GM18505 (cell line): Measurements from ENCODE around the gene AMBRA1.

Source experiments
- ATAC-seq: cut with Tn5 transposase; IDR thresholded peaks from one replicate; pipeline ENCODE4 v1.9.1; 2021; ENCODE audit not compliant: unreplicated experiment
- POLR2A ChIP-seq: IDR thresholded peaks from 4 replicates; pipeline ENCODE4 v1.6.1; 2011; ENCODE audit warnings: borderline replicate concordance; ENCODE audit not compliant: insufficient read depth, insufficient read length; ENCODE audit errors: extremely low read depth

The AMBRA1 gene

DNA sequence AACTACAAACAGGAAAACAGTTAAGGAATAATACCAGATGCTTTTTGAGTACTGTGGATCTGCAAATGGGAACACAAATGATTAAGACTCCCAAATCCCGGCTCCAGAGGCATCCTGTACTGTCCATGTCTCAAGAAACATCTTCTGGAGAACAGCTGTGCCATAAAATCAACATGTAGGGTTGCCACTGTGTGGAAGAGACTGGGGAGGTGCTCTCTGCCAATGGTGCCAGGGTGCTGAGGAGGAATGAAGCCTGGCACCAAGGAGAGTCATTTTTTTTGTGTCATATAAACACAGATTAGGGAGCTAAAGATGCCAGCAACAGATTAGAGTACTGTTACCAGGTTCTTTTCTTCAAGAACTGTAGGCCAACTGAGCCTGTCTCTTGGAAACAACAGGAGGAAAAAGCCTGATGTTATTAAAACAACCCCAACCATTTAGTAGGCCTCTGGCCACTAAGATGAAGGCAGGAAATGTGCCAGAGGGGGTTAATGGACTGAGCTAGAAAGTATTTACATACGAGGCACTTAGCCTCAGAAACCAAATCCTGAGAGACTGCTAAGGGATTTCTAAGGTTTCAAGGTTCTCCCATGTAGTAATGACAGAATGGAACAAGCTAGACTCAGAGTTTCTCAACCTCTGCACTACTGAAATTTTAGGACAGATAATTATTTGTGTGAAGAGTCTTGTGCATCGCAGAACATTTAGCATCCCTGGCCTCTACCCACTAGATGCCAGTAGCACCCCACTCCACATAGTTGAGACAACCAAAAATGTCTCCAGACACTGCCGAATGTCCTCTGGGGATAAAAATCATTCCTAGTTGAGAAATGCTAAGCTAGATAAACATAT lies 147.7 kb downstream of the AMBRA1 start:
- ATAC-seq: no peak
- TF ChIP-seq POLR2A: no peak

DNA sequence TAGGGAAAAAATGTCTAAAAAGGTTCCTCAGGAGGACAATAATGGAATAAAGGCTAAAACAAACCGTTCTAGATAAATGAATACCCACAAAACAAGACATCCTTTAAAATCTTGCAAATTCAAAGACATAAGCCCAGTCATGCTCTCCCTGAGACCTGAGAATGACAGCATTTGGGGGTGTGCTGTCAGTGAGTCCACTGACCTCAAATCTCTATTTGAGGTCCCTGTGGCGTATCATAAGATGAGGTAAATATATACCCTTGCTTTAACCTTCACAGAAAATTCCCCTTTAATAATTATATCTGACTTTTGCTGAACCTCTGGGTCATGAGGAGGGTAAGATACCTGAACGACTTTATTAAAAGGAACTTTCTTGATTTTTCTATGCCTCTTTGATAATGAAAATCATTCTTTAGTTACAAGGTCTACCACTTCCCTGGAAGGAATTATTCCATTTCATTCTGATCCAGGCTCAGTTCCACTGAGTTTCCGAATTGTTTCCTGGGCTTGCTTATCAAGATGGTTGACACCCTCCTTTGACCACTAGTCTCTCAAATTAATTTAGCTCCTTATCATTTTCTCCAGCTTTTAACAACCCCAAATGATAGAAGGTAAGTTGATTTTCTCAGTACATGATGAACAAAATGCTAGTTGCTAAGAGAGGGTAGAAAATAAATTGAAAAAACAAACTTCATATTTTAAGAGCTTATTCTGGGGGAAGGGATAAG lies 148.5 kb downstream of the AMBRA1 start:
- no peak for TF ChIP-seq POLR2A
- no peak for ATAC-seq

GRCh38 chr11:46444305-46444704 lies 149.5 kb downstream of the AMBRA1 start:
- TF ChIP-seq POLR2A: no peak
- ATAC-seq: no peak

DNA sequence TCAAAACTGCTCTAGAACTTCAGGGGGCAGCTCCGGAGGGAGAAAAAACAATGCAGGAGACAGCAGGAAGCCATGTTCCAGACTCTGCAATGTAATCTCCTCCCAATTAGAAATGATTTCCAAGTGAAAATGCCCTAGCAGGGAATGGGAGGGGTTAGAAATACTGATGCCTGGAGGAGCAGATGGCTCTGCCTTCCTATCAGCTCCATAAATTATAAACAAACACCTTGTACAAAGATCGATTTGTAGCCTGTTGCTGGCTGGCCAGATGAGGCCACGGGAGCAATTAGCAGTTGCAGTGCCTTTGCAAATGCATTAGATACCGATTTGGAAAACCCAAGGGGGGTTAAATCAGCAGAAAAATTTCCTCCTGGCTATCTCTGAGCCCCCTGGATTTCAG lies 155.6 kb downstream of the AMBRA1 start:
- no peak for ATAC-seq

GRCh38 chr11:46437122-46437689 lies 156.6 kb downstream of the AMBRA1 start:
- TF ChIP-seq POLR2A: no peak
- ATAC-seq: no peak

More for the DNA sequence above, 155.6 kb downstream of the AMBRA1 start:
- TF ChIP-seq POLR2A: no peak

GRCh38 chr11:46436113-46436512 lies 157.7 kb downstream of the AMBRA1 start:
- no peak for TF ChIP-seq POLR2A
- no peak for ATAC-seq

DNA sequence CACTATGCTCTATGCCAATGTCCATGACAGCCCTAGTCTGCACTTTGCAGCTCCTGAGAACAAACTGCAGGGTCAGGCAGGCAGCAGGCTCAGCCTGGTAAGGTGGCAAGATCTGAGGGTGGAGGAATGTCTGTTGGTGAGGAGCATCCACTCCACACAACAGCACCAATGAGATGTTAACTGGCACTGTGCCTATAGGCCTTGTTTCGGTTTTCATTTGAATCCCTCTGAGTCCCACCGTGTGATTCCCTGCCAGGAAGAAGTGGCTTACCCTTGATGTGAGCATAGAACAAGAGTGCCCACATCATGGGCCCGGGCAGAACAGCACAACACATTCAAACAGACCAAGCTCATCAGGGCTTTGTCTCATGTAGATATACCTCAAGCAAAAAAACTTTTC lies 158.1 kb downstream of the AMBRA1 start:
- ATAC-seq: no peak
- TF ChIP-seq POLR2A: no peak

- no peak for TF ChIP-seq POLR2A
- ATAC-seq: no peak
These were observed 162.6 kb downstream of the AMBRA1 start for GRCh38 chr11:46431211-46431610.

DNA sequence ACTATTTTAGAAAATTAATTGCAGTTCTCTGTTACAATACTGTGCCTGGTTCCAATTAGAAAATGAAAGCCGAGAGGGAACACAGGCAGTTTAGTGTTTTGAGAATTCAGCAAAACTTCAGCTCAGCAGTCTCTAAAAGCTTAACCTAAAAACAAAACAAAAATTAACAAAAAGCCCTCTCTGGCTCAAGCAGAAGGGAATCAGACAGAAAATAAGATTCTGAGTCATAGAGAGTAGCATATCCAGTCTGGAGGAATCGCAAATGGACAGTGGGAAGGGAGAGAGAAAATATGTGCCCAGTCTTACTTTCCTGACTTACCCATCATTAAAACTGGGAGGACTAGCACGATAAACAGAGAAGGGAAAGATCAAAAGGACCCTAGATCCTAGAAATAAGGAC lies 164.1 kb downstream of the AMBRA1 start:
- ATAC-seq: no peak
- TF ChIP-seq POLR2A: no peak

DNA sequence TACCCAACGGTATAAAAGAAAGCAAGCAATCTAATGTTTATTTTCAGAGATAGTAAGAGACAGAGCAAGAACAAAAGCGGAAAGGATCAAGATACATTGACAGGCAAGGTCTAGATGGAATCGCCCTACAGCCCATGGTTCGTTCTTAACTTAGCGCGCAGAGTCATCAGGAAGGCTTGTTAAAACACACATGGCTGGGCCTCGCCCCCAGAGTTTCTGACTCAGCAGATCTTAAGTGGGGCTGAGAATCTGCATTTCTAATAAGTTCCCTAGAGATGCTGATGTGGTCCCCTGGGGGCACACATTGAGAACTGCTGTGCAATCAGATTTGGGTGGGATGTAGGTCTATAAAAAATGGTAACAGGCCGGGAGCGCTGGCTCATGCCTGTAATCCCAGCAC lies 166.5 kb downstream of the AMBRA1 start:
- no peak for TF ChIP-seq POLR2A
- no peak for ATAC-seq

DNA sequence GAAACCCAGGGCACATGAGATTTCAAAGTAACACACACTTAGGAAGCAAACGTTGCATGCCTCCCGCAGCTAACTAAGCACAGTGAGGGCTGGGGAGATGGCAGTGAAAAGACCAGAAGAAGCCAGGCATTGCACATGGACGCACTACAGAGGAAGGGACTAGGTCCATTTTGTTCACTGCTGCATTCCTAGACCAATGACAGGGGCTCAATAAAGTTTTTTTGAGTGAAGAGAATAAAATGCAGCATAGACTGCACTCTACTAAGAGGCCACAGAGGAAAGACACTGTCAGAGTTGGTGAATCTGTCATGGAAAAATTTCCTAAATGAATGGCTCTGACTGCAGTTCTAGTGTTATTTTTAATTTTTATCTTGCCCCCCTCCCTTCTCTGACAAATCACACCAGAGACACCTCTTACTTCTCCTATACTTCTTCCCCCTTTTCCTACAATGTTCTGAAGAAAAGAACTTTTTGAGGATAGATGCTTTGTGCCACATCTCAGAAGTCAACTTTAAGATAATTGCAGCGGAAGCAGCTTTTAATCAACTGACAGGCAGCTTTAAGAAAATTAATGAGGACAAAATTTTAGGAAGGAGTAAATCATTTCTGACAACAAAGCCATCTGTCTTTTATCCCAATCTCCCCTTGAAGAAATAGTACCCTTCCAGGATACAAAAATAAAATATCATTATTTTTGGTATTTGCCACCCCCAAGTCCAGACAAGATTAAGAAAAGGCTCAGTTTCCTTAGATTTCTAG lies 167.4 kb downstream of the AMBRA1 start:
- no peak for TF ChIP-seq POLR2A
- no peak for ATAC-seq

DNA sequence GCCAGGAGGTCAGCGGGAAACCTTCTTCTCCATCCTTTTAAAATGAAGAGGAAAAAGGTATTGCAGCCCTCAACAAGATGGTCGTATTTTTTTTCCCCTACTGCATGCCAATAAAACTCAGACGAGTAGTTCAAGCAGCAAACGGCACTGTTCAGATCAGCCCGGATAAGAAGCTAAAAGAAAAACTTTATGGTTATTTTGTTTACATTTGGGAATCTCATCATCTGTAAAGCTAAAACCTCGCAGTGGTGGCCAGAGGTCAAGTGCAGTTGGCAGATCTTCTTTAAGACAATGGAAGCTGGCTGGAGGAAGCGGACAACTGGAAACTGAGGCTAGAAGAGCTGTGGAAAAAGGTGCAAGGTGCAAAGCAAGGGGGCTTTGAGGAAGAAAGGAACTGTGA lies 171.2 kb downstream of the AMBRA1 start:
- no peak for TF ChIP-seq POLR2A
- no peak for ATAC-seq

DNA sequence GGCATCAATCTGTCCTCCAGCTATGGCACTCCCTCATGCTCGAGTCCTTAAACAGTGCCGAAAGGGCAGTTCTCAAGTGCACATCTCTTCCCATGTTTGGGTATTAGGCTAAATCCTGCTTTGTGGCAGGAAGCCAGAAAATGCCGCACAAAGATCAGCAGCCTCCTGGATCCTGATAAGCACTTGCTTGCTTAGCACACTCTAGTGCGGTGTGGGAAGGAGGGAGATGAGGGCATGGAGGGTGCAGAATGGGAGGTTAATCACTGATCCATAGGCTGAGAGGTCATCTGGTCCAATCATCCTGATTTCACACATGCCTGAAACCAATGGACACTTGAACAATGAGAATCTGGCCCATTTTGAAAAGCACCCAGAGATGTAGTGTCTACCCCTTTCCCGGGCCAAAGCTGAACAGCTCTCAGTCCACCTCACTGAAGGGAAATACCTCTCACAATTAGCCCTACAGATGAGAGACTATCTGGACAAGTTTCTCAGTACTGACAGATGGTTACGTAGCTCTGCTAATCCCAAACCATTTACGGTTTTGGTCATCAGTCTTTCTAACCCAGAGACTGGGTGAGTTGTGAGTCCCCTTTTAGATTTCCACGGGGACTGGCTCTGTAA lies 172.5 kb downstream of the AMBRA1 start:
- TF ChIP-seq POLR2A: no peak
- ATAC-seq: no peak
